22Rv1 (cell line): Measurements from ENCODE around the gene LASP1NB.

Experiments used
- H3K27ac ChIP-seq: fragments of 450-650 bp; 2 replicates; pipeline ENCODE4 v1.5.1; 2017
- CTCF ChIP-seq: fragments of 450-650 bp; IDR thresholded peaks from 2 replicates; pipeline ENCODE4 v1.5.1; 2017; ENCODE audit warnings: mild to moderate bottlenecking
- ZFX ChIP-seq: fragments of 450-650 bp; IDR thresholded peaks from 2 replicates; pipeline ENCODE4 v1.6.1; 2017; ENCODE audit warnings: antibody characterized with exemption, borderline replicate concordance

Gene LASP1NB

DNA sequence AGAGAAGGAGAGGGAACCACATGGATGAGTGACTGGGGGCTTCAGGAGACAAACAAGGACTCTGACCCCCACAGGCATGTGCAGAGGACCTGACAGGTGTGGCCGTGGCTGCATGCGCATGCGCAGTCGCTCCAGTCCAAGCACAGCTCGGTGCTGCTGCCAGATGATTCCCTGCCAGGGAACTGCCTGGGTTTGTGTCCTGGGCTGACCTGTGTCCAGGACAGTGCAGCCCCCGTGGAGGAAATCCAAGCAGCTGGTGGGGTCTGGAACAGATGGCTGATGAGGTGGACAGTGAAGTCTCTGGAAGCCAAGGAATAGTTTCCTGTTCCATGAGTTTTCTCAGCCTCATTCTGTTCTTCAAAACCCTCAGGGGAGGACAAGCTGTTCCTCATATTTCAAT lies 28.2 kb upstream of the LASP1NB start:
- no peak overlapping the region for H3K27ac ChIP-seq
- no peak for TF ChIP-seq CTCF

DNA sequence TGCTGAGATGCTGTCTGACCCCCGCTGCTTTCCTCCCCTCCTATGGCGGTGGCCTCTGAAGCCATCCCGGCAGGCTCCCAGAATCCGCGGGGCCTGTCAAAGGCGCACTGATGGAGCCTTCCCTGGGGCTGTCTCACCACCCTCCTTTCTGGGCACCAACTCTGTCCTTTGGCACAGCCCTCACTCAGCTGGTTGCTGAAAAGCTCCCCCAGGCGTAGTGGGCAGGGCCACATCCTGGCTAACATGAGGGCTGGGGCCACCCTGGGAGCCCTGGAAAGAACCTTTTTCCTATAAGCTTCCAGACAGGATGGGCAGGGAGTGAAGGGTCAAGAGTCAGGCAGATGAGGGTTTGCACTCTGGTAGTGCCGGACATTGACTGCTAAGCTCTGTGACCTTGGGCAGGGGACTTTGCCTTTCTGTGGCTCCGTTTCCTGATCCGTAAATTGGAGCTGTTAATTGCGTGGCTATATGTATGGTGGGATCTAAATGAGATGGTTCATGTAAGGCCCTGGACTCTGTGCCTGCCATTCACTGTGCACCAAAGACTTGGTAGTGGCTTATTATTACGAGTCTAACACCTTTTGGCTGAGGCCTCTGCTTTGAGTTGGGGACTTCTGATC lies 27.6 kb upstream of the LASP1NB start:
- no peak for TF ChIP-seq CTCF
- no peak for TF ChIP-seq ZFX
- no peak overlapping the region for H3K27ac ChIP-seq

DNA sequence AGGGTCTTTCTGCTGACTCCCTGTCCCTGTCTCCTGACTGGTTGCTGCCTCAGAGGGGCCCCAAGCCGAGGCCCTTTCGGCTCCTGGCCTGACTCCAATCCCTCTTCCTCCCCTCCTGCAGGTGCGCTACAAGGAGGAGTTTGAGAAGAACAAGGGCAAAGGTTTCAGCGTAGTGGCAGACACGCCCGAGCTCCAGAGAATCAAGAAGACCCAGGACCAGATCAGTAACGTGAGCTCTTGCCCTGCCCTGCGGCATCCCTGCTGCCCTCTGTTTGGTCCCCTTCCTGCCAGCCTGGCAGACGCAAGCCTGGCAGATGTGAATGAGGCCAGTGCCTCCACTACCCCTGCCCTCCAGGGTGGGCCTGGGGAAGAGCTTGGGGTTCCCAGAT lies 27.1 kb upstream of the LASP1NB start:
- TF ChIP-seq CTCF (no peak), ZFX (no peak)
- H3K27ac ChIP-seq, result no peak overlapping the region

DNA sequence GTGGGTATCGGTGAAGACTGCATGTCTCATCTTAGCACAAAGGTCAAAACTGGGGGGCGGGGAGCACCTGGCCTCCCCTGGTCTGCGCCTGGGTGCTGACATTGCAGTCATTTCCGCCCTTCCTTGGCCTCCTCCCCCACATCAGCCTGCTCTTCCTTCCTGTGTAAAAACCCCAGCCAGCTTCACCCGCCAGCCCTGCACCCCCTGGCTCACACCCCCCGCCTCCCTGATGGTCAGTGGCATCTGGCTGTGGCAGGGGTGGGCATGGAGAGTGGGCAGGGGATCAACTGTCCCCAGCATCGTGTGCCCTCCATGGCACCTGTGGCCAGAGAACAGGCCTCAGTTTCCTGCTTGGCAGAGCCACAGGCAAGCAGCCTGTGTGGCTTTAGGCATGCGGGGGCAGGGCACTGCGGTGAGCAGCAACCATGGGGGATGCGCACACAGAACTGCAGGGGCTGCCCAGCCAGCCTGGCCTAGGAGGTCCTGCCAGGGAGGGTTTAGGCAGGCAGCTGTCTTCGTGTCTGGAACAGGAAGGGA lies 26.5 kb upstream of the LASP1NB start:
- no peak overlapping the region for H3K27ac ChIP-seq
- TF ChIP-seq ZFX, result no peak
- TF ChIP-seq CTCF, result no peak

DNA sequence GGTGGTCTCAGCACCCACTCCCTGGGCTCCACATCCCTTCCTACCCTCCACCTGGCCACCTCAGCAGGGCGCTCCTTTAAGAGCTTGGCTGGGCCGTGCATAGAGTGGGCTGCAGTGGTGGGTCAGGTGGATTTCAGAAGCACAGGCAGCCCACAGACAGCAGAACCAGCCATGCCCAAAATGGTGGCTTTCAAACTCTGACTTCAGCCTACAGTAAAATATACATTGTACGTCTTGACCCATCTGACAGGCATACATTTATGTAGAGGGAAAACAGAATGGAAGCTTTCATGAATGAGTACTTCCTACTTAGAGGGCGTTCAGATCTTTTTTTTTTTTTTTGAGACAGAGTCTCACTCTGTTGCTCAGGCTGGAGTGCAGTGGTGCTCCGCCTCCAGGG lies 26.0 kb upstream of the LASP1NB start:
- H3K27ac ChIP-seq, result no peak overlapping the region
- TF ChIP-seq ZFX (no peak), CTCF (no peak)

- H3K27ac ChIP-seq, result no peak overlapping the region
Measured at GRCh38 chr17:38900978-38901656, 24.3 kb upstream of the LASP1NB start.

More at GRCh38 chr17:38900978-38901656, 24.3 kb upstream of the LASP1NB start:
- TF ChIP-seq CTCF, result no peak
- no peak for TF ChIP-seq ZFX
